Measurements from ENCODE around the gene SLC6A17.

SLC6A17 gene

GRCh38 chr1:110155878-110156522, 5.7 kb downstream of the SLC6A17 start:
- Histone ChIP-seq H3K27me3 (ENCODE audit: control insufficient read depth, insufficient read depth, low read length, poor library complexity, severe bottlenecking) (peaks cover 52% of the 10 kb centered on the region), H3K4me3 (ENCODE audit: insufficient read depth, low read depth, low read length) (no peak overlapping the region), H3K27ac (ENCODE audit: insufficient read depth, low read depth, low read length, poor library complexity, severe bottlenecking) (no peak overlapping the region), H3K36me3 (ENCODE audit: control insufficient read depth, insufficient read depth, low read length) (no peaks in the 10 kb centered on the region), H3K9me3 (ENCODE audit: control insufficient read depth, low read length) (no peaks in the 10 kb centered on the region), H3K4me1 (ENCODE audit: control insufficient read depth, insufficient read depth, low read length) (no peaks in the 10 kb centered on the region)
- 18 to 28% methylated on average over 7 of the region's 7 CpGs for WGBS, 2 experiments

- Histone ChIP-seq H3K9me3 (ENCODE audit: control insufficient read depth, low read length) (no peaks in the 10 kb centered on the region), H3K4me1 (ENCODE audit: control insufficient read depth, insufficient read depth, low read length) (no peaks in the 10 kb centered on the region), H3K4me3 (ENCODE audit: insufficient read depth, low read depth, low read length) (no peak overlapping the region), H3K36me3 (ENCODE audit: control insufficient read depth, insufficient read depth, low read length) (no peaks in the 10 kb centered on the region), H3K27ac (ENCODE audit: insufficient read depth, low read depth, low read length, poor library complexity, severe bottlenecking) (no peak overlapping the region), H3K27me3 (ENCODE audit: control insufficient read depth, insufficient read depth, low read length, poor library complexity, severe bottlenecking) (peaks cover 29% of the 10 kb centered on the region)
- 81 to 90% methylated on average over 5 of the region's 5 CpGs for WGBS, 2 experiments
These were observed 8.0 kb downstream of the SLC6A17 start for GRCh38 chr1:110158261-110158660.

- no peaks in the 10 kb centered on the region for H3K36me3 ChIP-seq (ENCODE audit: control insufficient read depth, insufficient read depth, low read length)
These were observed 8.9 kb downstream of the SLC6A17 start for GRCh38 chr1:110159168-110159567.

GRCh38 chr1:110160538-110161100, 10.3 kb downstream of the SLC6A17 start:
- Histone ChIP-seq H3K27me3 (ENCODE audit: control insufficient read depth, insufficient read depth, low read length, poor library complexity, severe bottlenecking) (peaks cover 6% of the 10 kb centered on the region), H3K9me3 (ENCODE audit: control insufficient read depth, low read length) (no peaks in the 10 kb centered on the region), H3K27ac (ENCODE audit: insufficient read depth, low read depth, low read length, poor library complexity, severe bottlenecking) (no peak overlapping the region), H3K4me3 (ENCODE audit: insufficient read depth, low read depth, low read length) (no peak overlapping the region), H3K4me1 (ENCODE audit: control insufficient read depth, insufficient read depth, low read length) (no peaks in the 10 kb centered on the region), H3K36me3 (ENCODE audit: control insufficient read depth, insufficient read depth, low read length) (no peaks in the 10 kb centered on the region)
- 86 to 87% methylated on average over 10 of the region's 10 CpGs for WGBS, 2 experiments

More at GRCh38 chr1:110159168-110159567, 8.9 kb downstream of the SLC6A17 start:
- 77 to 88% methylated on average over 2 of the region's 2 CpGs for WGBS, 2 experiments
- Histone ChIP-seq H3K4me1 (ENCODE audit: control insufficient read depth, insufficient read depth, low read length) (no peaks in the 10 kb centered on the region), H3K9me3 (ENCODE audit: control insufficient read depth, low read length) (no peaks in the 10 kb centered on the region), H3K27ac (ENCODE audit: insufficient read depth, low read depth, low read length, poor library complexity, severe bottlenecking) (no peak overlapping the region), H3K4me3 (ENCODE audit: insufficient read depth, low read depth, low read length) (no peak overlapping the region), H3K27me3 (ENCODE audit: control insufficient read depth, insufficient read depth, low read length, poor library complexity, severe bottlenecking) (peaks cover 20% of the 10 kb centered on the region)

- Histone ChIP-seq H3K27ac (ENCODE audit: insufficient read depth, low read depth, low read length, poor library complexity, severe bottlenecking) (no peak overlapping the region), H3K4me3 (ENCODE audit: insufficient read depth, low read depth, low read length) (no peak overlapping the region), H3K36me3 (ENCODE audit: control insufficient read depth, insufficient read depth, low read length) (no peaks in the 10 kb centered on the region), H3K9me3 (ENCODE audit: control insufficient read depth, low read length) (no peaks in the 10 kb centered on the region), H3K4me1 (ENCODE audit: control insufficient read depth, insufficient read depth, low read length) (no peaks in the 10 kb centered on the region), H3K27me3 (ENCODE audit: control insufficient read depth, insufficient read depth, low read length, poor library complexity, severe bottlenecking) (peaks cover under 1% of the 10 kb centered on the region)
- 95% methylated on average over 3 of the region's 3 CpGs for WGBS, 2 experiments
These were observed 10.9 kb downstream of the SLC6A17 start for GRCh38 chr1:110161165-110161564.

GRCh38 chr1:110161849-110162248, 11.6 kb downstream of the SLC6A17 start:
- no peak overlapping the region for H3K4me3 ChIP-seq (ENCODE audit: insufficient read depth, low read depth, low read length)
- H3K4me1 ChIP-seq (ENCODE audit: control insufficient read depth, insufficient read depth, low read length): no peaks in the 10 kb centered on the region
- H3K36me3 ChIP-seq (ENCODE audit: control insufficient read depth, insufficient read depth, low read length): no peaks in the 10 kb centered on the region
- WGBS, 2 experiments: 92 to 93% methylated on average over 11 of the region's 11 CpGs
- H3K27ac ChIP-seq (ENCODE audit: insufficient read depth, low read depth, low read length, poor library complexity, severe bottlenecking): no peak overlapping the region
- no peaks in the 10 kb centered on the region for H3K27me3 ChIP-seq (ENCODE audit: control insufficient read depth, insufficient read depth, low read length, poor library complexity, severe bottlenecking)
- H3K9me3 ChIP-seq (ENCODE audit: control insufficient read depth, low read length): no peaks in the 10 kb centered on the region

GRCh38 chr1:110163591-110163990, 13.3 kb downstream of the SLC6A17 start:
- Histone ChIP-seq H3K9me3 (ENCODE audit: control insufficient read depth, low read length) (no peaks in the 10 kb centered on the region), H3K27ac (ENCODE audit: insufficient read depth, low read depth, low read length, poor library complexity, severe bottlenecking) (no peak overlapping the region), H3K4me1 (ENCODE audit: control insufficient read depth, insufficient read depth, low read length) (no peaks in the 10 kb centered on the region), H3K4me3 (ENCODE audit: insufficient read depth, low read depth, low read length) (no peak overlapping the region), H3K27me3 (ENCODE audit: control insufficient read depth, insufficient read depth, low read length, poor library complexity, severe bottlenecking) (no peaks in the 10 kb centered on the region), H3K36me3 (ENCODE audit: control insufficient read depth, insufficient read depth, low read length) (no peaks in the 10 kb centered on the region)
- WGBS, 2 experiments: 70 to 73% methylated on average over 7 of the region's 7 CpGs

GRCh38 chr1:110164725-110165350, 14.5 kb downstream of the SLC6A17 start:
- Histone ChIP-seq H3K36me3 (ENCODE audit: control insufficient read depth, insufficient read depth, low read length) (no peaks in the 10 kb centered on the region), H3K4me3 (ENCODE audit: insufficient read depth, low read depth, low read length) (no peak overlapping the region), H3K27me3 (ENCODE audit: control insufficient read depth, insufficient read depth, low read length, poor library complexity, severe bottlenecking) (no peaks in the 10 kb centered on the region), H3K9me3 (ENCODE audit: control insufficient read depth, low read length) (no peaks in the 10 kb centered on the region), H3K4me1 (ENCODE audit: control insufficient read depth, insufficient read depth, low read length) (no peaks in the 10 kb centered on the region), H3K27ac (ENCODE audit: insufficient read depth, low read depth, low read length, poor library complexity, severe bottlenecking) (no peak overlapping the region)
- WGBS, 2 experiments: 65 to 70% methylated on average over 10 of the region's 10 CpGs

- 88 to 94% methylated on average over 5 to 6 of the region's 6 CpGs for WGBS, 2 experiments
- no peak overlapping the region for H3K4me3 ChIP-seq (ENCODE audit: insufficient read depth, low read depth, low read length)
- H3K27me3 ChIP-seq (ENCODE audit: control insufficient read depth, insufficient read depth, low read length, poor library complexity, severe bottlenecking): no peaks in the 10 kb centered on the region
- no peak overlapping the region for H3K27ac ChIP-seq (ENCODE audit: insufficient read depth, low read depth, low read length, poor library complexity, severe bottlenecking)
- H3K4me1 ChIP-seq (ENCODE audit: control insufficient read depth, insufficient read depth, low read length): no peaks in the 10 kb centered on the region
- H3K9me3 ChIP-seq (ENCODE audit: control insufficient read depth, low read length): no peaks in the 10 kb centered on the region
- no peaks in the 10 kb centered on the region for H3K36me3 ChIP-seq (ENCODE audit: control insufficient read depth, insufficient read depth, low read length)
These were observed 15.5 kb downstream of the SLC6A17 start for GRCh38 chr1:110165761-110166231.

GRCh38 chr1:110166861-110167260, 16.6 kb downstream of the SLC6A17 start:
- 89 to 90% methylated on average over 11 of the region's 11 CpGs for whole genome bisulfite sequencing, 2 experiments
- Histone ChIP-seq H3K9me3 (ENCODE audit: control insufficient read depth, low read length) (no peaks in the 10 kb centered on the region), H3K4me1 (ENCODE audit: control insufficient read depth, insufficient read depth, low read length) (no peaks in the 10 kb centered on the region), H3K4me3 (ENCODE audit: insufficient read depth, low read depth, low read length) (no peak overlapping the region), H3K27ac (ENCODE audit: insufficient read depth, low read depth, low read length, poor library complexity, severe bottlenecking) (no peak overlapping the region), H3K36me3 (ENCODE audit: control insufficient read depth, insufficient read depth, low read length) (no peaks in the 10 kb centered on the region), H3K27me3 (ENCODE audit: control insufficient read depth, insufficient read depth, low read length, poor library complexity, severe bottlenecking) (no peaks in the 10 kb centered on the region)

Data from ectodermal cell (in vitro differentiated cells).